GM18502 (cell line): ENCODE results near the gene TEX261.
A peak's percentile ranks its signal among the peaks of the same experiment; 100 is the strongest.
"Not testable (repeated sequence)": the region's sequence is repeated elsewhere in the genome, so short reads cannot be mapped to it uniquely, and the experiment has no call there.

Source experiments
- ATAC-seq: cut with Tn5 transposase; IDR thresholded peaks from one replicate; pipeline ENCODE4 v1.9.1; 2021; ENCODE audit warnings: mild to moderate bottlenecking; ENCODE audit not compliant: unreplicated experiment, poor library complexity

The TEX261 gene

DNA sequence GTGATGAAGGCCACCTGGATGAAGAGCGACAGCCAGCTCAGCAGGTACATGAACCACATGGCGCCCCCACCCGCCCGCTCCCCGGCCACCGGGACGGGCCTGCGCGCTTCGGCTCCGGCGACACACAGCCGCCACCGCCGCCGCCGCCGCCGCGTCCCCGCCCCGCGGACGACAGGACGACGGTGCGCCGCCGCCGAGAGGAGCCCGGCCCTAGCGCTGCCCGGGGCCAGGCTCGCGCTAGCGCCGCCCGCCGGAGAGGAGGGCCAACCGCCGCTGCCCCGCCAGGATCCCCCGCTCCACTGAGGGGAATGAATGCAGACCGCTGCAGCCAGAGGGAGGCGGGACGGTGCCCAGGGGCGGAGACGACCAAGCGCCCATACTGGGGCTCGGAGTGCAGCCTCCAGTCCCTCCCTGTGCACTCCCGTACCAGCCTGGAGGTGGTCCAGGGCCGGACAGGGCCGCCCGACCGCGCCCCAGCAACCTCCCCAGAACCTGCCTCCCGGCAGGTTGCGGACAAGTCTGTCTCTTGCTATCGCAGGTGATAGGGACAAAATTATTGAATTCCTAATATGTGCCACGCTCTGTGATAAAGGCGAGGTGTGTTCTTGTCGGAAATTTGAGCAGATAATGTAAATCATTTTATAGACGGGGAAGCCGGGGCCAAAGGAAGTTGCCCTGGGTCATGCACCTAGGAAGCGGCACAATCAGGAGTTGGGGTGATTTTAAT is at the start of gene TEX261:
Gene TEX261 (minus strand): TSS at position 175 of the 727 bp plus-strand sequence. CDS start 116 bp downstream, at position 59.
- peak; percentile 97 for ATAC-seq

DNA sequence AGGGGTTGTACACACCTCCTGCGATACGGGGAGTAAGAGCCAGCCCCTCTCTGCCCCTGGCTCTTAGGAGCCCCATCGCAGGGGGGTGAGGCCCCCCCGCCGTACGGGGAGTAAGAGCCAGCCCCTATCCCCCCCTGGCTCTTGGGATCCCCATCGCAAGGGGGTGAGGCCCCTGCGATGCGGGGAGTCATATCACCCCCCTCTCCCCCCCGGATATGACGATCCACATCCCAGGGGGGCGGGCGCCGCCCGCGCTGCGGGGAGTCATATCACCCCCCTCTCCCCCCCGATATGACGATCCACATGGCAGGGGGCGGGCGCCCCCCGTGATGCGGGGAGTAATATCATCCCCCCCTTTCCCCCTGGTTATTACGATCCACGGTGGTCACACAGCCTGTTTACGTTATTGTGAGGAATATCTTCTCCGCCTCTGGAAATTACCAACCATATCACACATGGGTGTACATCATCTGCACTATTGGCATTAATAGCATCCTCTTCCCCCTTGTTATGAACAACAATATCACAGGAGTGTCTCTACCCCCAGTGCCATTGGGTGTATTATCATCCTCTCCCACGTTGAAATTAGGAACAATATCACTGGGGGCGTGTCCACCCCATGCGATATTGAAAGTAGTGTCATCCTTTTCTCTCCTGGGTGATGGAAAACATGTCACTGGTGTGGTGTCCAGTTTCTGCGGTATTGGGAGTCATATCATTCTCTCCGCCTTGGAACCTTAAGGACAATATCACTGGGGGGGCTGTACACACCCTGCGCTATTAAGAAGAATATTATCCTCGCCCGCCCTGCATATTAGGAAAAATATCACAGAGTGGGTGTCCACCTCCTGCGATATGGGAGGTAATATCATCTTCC is 49.1 kb upstream of the TEX261 start:
- no peak for ATAC-seq

DNA sequence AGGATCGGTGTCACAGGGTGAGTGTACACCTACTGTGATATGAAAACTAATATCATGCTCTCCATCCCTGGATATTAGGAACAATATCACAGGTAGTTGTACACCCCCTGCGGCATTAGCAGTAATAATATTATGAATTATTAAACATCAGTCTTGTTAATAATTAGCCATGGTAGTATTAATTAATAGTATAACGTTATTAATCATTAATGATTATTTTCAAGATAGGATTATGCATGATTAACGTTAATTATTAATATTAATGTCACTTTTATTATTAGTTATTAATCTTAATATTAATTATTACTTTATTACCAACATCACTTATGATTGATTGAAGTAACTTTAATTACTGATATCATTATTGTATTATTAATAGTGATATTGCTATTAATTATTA is 47.6 kb upstream of the TEX261 start:
- ATAC-seq, result no peak

DNA sequence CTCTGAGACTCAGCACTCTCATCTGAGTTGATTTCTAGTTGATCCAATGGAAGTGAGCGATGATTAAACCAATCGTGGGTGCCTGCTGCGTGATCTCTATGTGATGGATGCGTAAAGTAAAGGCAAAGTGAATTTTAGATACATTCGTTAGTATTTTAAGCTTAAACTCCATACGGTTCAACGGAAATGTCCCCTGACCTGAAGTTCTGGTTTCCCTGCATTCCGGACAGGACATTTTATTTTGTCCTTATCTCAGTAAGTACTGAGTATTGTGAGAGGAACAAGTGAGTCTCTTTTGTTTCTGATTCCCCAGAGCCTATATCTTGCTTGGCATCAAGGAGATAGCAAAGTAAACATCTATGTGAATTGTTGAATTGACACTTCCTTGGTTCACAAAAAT is 41.6 kb upstream of the TEX261 start:
- ATAC-seq, result not testable (repeated sequence)

DNA sequence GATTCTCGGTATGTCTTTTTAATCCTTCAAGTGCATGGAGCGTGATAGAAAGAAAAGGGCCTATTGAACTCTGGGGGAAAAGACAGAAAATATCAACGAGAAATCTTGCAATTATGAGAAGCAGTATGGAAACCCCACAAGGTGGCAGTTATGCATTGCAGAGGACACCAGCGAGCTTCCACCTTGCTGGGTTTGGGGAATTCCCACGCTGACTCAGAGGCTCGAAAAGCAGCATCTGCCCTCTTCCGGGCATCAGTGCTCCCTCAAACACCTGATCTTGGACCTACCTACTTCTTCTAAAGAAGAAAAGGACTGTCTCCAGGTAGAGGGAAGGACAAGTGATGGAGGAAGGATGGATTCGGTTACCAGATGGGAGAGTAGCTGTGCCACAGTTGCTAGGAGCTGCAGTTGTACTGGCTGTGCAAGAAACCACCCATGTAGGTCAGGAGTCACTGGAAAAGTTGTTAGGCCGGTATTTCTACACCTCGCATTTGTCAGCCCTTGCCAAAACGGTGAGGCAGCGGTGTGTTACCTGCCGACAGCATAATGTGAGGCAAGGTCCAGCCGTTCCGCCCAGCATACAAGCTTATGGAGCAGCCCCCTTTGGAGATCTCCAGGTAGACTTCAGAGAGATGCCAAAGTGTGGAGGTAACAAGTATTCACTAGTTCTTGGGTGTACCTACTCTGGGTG is 29.0 kb upstream of the TEX261 start:
- not testable (repeated sequence) for ATAC-seq

DNA sequence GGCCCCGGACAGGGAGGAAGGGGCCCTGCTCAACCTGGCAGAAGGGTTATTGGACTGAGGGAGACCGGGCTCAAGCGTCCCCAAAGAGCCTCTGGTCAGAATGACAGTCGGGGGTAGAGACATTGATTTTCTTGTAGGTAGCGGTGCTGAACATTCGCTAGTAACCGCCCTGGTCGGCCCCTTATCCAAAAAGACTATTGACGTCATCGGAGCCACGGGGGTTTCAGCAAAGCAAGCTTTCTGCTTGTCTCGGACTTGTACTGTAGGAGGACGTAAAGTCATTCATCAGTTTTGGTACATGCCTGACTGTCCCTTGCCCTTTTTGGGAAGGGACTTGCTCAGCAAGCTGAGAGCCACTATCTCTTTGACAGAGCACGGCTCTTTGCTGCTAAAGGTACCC is 26.7 kb upstream of the TEX261 start:
- not testable (repeated sequence) for ATAC-seq

DNA sequence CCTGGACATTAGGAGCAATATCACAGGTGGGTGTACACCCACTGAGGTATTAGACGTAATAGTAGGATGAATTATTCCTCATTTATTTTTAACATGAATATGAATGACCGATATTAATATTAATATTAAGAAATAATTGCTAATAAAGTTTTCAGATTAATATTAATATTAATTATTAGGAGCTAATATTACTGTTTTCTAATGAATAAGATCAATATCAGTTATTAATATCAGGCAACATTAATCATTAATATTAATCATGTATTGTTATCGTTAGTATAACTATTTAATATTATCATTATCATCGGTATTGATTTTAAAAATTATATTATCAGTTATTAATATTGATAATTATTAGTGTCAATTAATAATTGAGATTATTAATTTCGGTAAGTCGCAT is 25.3 kb upstream of the TEX261 start:
- not testable (repeated sequence) for ATAC-seq

DNA sequence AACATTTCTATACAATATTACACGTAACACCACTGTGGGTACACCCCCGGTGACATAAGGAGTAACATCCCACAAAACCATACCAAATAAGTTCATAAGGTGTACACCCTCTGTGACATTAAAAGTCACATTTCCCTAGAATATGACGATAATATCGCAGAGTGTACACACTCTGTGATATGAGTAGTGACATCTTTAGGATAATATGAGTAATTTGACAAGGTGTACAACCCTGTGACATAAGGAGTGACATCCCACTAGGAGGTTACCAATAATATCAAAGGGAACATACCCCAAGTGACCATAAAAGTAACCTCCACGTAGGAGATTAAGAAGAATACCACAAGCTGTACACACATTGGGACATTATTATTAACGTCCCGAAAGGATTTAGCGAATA is 24.0 kb upstream of the TEX261 start:
- ATAC-seq, result no peak

DNA sequence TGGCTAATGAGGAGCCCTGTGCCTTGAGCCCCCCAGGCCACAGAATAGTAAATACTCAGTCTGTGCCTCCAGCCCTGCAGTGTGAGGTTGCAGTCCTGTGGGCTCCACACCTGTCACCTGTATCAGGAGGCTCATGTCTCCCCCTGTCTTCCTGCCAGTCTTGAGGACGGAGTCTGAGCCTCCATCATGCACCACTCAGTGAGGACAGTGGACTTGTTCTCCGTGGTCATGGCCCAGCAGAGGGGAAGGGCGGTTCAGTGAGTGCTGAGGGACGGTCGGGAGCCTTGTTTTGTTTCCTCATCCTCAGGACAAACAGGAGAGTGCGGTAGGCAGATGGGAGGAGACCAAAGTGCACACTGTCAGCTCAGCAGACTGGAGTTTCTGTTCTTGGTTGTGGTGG is 17.1 kb upstream of the TEX261 start:
- ATAC-seq, result not testable (repeated sequence)

DNA sequence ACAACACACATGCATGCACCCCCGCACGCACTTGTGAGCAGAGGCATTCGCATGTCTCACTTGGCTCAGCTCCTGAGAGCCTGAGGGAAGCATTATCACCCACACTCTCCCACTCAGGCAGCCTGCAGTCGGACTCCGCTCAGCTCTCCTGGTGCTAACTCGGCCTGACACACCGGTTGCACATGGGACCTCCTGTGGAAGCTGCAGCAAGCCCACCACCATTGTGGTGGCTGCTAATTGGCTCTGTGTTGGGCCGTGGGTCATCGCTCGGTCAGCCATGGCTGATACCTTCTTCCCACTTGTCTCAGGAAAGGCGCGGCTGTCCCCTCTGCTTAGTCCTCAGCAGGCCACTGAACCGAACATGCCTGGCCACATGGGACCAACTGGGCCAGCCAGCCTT is 13.7 kb upstream of the TEX261 start:
- ATAC-seq, result no peak

DNA sequence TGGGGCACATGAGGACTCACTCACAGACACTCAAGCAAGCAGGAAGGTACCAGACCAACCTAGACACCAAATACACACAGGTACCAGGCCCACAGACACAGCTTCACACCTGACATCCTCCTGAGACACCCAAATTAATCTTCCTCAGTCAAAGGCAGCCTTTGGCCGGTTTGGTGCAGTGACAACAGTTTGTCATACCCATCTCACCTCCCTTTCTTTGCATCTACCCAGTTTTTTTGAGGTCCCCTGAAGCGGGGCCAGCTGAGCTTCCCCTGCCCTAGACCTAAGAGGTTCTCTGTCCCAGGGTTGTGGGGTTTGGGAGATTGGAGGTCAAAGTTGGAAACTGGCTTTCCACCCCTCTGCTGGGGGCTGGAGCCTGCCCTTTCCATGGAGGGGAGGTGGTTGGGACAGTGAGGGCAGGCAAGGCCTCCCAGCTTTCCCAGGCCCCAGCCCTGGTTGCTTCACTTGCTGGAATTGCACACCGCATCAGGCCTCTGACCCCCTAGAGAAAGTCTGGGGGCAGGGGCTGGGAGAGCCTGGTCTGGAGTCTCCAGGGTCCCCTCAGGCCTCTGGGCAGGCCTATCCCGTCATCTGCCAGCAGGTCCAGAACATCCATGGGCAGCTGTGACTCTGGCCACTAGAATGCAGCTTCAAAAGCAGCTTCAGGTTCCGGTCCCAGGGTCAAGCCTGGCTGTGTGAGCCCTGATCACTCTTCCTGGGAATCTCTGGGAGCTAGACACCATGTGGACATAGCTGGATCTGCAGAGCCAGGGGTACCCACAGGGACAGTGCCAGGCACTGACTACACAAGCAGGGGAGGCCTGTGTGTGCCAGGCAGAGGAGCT is 12.5 kb upstream of the TEX261 start:
- ATAC-seq, result no peak

DNA sequence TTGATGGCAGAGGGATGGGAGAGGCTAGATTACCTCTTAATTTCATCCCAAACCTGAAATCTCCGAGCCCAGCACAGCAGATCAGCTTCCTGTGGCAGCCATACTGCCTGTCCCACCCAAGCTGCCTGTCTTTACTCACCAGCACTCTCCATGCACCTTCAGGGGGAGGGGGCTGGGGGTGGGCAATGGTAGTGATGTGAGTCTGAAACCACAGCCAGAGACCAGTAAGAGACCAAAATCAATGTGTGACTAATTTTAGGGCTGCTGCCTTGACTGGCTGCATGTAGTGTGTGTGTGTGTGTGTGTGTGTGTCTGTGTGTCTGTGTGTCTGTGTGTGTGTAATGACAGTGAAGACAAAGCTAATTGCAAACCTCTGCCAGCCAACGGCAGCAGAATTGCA is 11.7 kb upstream of the TEX261 start:
- no peak for ATAC-seq

DNA sequence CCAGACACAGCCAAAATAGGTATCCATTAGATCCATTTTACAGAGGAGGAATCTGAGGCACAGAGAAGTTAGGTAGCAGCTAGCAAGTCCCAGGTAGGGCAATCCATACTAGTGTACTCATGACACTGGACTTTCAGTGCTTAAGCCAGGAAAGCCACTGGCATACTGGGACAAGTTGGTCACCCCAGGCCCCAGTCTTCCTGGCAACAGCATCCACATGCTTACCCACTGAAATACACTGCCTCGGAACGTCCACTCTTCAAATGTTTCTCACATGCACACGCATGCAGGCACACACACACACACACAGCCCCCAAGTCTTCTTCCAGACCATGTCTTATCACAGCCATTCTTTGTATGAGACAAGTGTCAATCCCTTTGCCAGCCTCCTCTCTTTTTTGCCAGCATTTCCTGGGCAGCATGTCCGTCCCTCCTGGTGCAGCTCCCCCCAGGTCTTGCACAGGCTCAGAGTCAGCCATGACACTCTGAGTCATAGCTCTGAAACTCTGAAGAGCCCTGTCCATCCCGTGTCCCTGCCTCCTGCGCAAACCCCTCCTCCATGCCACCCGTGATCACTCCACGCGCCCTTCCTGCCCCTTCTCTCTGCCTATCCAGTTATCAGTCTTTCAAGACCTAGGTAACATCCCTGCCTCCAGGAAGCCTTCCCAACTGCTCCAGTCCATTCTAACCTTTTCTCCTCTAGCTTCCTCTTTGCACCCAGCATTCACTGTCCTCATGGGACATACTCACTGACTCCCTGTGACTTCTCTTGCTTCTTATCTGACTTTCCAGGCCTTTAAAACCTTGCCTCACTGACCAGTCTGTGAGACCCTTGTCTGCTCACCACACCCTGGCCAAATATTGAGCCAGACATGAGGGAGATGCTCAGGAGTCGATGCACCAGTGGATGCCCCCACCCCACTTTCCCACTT is 10.9 kb upstream of the TEX261 start:
- ATAC-seq, result no peak

DNA sequence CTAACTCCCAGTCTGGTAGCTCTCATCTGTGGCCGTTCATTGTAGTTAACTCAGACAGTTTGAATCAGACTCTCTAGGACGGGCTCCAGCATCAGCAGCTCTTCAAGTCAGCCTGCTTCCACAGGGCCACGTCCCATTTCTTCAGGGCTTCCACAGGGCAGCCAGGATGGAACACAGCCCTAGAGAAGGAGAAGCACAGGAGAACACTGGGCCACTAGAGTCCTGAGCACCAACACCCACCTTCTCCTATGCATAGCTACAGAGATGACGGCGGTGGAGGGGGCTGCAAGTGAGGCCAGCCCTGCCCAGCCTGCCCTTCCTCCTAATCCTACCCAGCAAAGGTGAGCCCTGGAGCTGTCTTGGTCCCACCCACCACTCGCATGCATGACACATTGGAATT is 10.2 kb upstream of the TEX261 start:
- no peak for ATAC-seq

DNA sequence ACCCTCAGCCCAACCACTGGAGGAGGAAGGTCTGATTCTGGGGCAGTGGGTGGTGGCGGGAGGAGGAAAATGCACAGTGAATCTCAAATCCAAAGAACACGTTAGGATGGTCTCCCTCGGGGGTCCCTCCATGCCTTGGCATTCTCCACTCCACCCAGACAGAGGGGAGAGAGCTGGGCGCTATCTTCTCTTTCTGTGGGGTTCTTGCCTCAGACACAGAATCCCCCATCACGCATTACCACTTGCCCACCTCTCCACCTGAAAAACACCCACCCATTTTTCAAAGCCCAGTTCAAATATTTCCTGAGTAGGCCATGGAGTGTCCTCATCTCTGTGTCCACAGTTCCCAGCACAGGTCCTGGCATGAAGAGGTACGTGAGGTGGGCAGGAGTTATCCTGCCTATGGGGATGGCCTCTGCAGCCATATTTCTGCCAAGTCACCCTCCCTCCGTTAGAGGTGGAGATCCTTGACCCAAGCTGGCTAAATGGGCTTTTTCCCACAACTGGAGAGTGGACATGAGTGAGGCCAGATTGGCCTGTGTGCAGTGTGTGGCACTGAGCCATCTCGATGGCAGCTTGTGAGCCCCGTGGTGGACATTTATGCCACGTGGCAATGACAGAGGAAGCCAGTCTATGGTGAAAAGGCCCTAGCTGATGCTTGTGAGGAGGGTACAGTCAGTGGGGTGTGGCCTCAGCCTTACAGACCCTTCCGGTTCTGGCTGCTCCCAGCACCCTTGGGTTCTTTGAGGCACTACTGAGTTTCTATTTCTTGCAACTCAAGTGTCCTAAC is 9.5 kb upstream of the TEX261 start:
- no peak for ATAC-seq

DNA sequence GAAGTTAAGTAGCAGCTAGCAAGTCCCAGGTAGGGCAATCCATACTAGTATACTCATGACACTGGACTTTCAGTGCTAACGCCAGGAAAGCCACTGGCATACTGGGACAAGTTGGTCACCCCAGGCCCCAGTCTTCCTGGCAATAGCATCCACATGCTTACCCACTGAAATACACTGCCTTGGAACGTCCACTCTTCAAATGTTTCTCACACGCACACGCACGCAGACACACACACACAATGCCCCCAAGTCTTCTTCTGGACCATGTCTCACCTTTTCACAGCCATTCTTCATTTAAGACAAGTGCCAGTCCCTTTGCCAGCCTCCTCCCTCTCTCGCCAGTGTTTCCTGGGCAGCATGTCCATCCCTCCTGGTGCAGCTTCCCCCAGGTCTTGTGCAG is 8.7 kb upstream of the TEX261 start:
- ATAC-seq, result no peak

DNA sequence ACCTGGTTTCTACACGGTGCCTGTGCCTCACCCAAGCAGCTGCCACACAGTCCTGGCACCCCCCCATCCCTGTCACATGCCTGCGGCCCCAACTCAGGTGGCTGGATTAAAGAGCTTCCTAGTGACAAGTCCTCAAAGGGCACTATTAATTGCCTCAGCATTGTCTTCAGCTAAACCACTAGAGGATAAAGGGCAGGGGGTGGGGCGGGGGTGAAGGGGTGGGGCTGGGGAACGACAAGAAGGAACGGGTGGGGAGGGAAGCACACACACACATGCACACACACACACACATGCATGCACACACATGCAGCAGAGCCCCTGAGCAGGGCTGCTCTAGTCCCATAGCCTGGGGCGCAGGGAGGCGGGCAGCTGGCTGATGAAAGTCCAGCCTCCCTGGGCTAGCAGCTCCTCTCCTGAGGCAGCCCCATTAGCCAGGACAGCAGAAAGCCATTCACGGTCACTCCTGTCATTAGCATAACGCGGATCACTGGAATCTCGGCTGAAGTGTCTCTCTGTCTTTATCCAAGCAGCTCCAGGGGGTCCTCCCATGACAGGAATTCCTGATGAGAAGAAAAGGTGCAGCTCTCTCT is 7.4 kb upstream of the TEX261 start:
- no peak for ATAC-seq

DNA sequence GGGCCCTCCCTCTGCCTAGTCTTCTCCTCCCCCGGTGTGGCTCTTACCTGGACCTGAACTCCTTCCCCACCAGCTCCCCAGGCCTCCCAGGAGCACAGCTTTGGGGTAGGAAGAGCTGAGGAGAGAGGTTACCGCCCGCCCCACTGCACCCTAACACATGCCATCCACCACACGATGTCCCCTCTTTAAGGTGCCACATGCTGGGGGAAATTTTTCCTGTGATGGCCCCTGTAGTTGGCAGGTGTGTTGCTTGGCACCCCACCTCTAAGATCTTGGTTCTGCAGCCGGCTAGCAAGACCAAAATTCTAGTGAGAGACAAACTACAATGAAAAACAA is 6.9 kb upstream of the TEX261 start:
- ATAC-seq, result no peak
